Neural progenitor cell (in vitro differentiated cells): ENCODE data around the gene OVCH2. TPM values are rescaled to one million over a fixed set of nuclear protein-coding genes. Genes with fewer than 3 reads are reported as not detected.

Experiments used
- DNase-seq: peaks from one replicate; pipeline ENCODE4 v3.0.0-alpha.2; 2016; ENCODE audit warnings: low spot score
- H2AFZ ChIP-seq: fragments of 200-600 bp; sonication (generic); replicated peaks from 2 replicates; pipeline ENCODE4 v1.6.1; 2016; ENCODE audit warnings: antibody characterized with exemption
- H3F3A ChIP-seq: fragments of 200-600 bp; sonication (generic); 2 replicates; pipeline ENCODE4 v1.6.1; 2016; ENCODE audit warnings: antibody characterized with exemption, low read depth
- H3K27ac ChIP-seq: fragments of 200-600 bp; sonication (generic); 2 replicates; pipeline ENCODE4 v1.5.1; 2016; ENCODE audit warnings: mild to moderate bottlenecking
- H3K27me3 ChIP-seq: fragments of 200-600 bp; sonication (generic); 2 replicates; pipeline ENCODE4 v1.6.1; 2016; ENCODE audit warnings: mild to moderate bottlenecking, moderate library complexity
- H3K36me3 ChIP-seq: fragments of 200-600 bp; sonication (generic); 2 replicates; pipeline ENCODE4 v1.5.1; 2016
- H3K4me1 ChIP-seq: fragments of 200-600 bp; sonication (generic); 2 replicates; pipeline ENCODE4 v1.6.1; 2016; ENCODE audit warnings: mixed run types
- H3K4me2 ChIP-seq: fragments of 200-600 bp; sonication (generic); 2 replicates; pipeline ENCODE4 v1.6.1; 2016
- H3K4me3 ChIP-seq: fragments of 200-600 bp; sonication (generic); 2 replicates; pipeline ENCODE4 v1.5.1; 2016
- H3K79me2 ChIP-seq: fragments of 200-600 bp; sonication (generic); 2 replicates; pipeline ENCODE4 v1.6.1; 2016; ENCODE audit warnings: low read depth
- H3K9ac ChIP-seq: fragments of 200-600 bp; sonication (generic); 2 replicates; pipeline ENCODE4 v1.6.1; 2016
- H3K9me3 ChIP-seq: fragments of 200-600 bp; sonication (generic); 2 replicates; pipeline ENCODE4 v1.5.1; 2016; ENCODE audit warnings: low read depth
- H4K20me1 ChIP-seq: fragments of 200-600 bp; sonication (generic); 2 replicates; pipeline ENCODE4 v1.6.1; 2016; ENCODE audit warnings: low read depth
- H3K27ac Mint-ChIP-seq: 3 replicates; pipeline ENCODE4 v1.8.0; 2021; ENCODE audit warnings: mixed read lengths
- H3K27me3 Mint-ChIP-seq: 2 replicates; pipeline ENCODE4 v1.8.0; 2022; ENCODE audit warnings: low read depth, mild to moderate bottlenecking, inconsistent platforms, moderate library complexity, mixed read lengths; ENCODE audit not compliant: insufficient read depth
- H3K36me3 Mint-ChIP-seq: 3 replicates; pipeline ENCODE4 v1.8.0; 2021; ENCODE audit warnings: mixed read lengths
- H3K4me1 Mint-ChIP-seq: 3 replicates; pipeline ENCODE4 v1.8.0; 2021; ENCODE audit warnings: mixed read lengths
- H3K4me3 Mint-ChIP-seq: 3 replicates; pipeline ENCODE4 v1.8.0; 2021; ENCODE audit warnings: mild to moderate bottlenecking, moderate library complexity, mixed read lengths
- H3K9me3 Mint-ChIP-seq: 3 replicates; pipeline ENCODE4 v1.8.0; 2020; ENCODE audit warnings: mixed read lengths
- EZH2 ChIP-seq: fragments of 200-600 bp; sonication (generic); IDR thresholded peaks from 2 replicates; pipeline ENCODE4 v1.6.1; 2017; ENCODE audit warnings: antibody characterized with exemption, mild to moderate bottlenecking, moderate library complexity
- EZH2phosphoT487 ChIP-seq: fragments of 200-600 bp; sonication (generic); IDR thresholded peaks from 2 replicates; pipeline ENCODE4 v1.6.1; 2017; ENCODE audit warnings: antibody characterized with exemption
- total RNA-seq: library from RNA; depleted of rRNA; stranded (reverse); fragments of >200 nt; gene quantifications from 2 replicates; pipeline ENCODE4 v1.2.3, GENCODE V29; 2015; ENCODE audit warnings: low replicate concordance
- TF ChIP-seq, protein P1 (sequence below): fragments of 200-600 bp; sonication (generic); IDR thresholded peaks from 2 replicates; pipeline ENCODE4 v1.5.1; 2017; ENCODE audit warnings: antibody characterized with exemption, mild to moderate bottlenecking

OVCH2 gene
- total RNA-seq, 1 donor from 2014 or later = not detected

DNA sequence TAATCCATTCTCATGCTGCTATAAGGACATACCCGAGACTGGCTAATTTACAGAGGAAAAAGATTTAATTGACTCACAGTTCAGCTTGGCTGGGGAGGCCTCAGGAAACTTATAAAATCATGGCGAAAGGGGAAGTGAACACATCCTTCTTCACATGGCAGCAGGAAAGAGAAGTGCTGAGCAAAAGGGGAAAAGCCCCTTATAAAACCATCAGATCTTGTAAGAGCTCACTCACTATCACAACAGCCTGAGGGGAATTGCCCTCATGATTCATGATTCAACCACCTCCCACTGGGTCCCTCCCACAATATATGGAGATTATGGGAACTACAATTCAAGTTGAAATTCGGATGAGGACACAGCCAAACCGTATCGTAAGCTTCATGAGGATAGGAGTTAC, 29.2 kb downstream of the OVCH2 start:
- H3K4me3 Mint-ChIP-seq = no peak overlapping the region
- H3K9ac ChIP-seq = no peak overlapping the region
- no peaks in the 10 kb centered on the region for H3K9me3 ChIP-seq
- H3K27ac Mint-ChIP-seq = no peak overlapping the region
- H3K79me2 ChIP-seq = peaks cover 6% of the 10 kb centered on the region
- TF ChIP-seq, protein P1, sequence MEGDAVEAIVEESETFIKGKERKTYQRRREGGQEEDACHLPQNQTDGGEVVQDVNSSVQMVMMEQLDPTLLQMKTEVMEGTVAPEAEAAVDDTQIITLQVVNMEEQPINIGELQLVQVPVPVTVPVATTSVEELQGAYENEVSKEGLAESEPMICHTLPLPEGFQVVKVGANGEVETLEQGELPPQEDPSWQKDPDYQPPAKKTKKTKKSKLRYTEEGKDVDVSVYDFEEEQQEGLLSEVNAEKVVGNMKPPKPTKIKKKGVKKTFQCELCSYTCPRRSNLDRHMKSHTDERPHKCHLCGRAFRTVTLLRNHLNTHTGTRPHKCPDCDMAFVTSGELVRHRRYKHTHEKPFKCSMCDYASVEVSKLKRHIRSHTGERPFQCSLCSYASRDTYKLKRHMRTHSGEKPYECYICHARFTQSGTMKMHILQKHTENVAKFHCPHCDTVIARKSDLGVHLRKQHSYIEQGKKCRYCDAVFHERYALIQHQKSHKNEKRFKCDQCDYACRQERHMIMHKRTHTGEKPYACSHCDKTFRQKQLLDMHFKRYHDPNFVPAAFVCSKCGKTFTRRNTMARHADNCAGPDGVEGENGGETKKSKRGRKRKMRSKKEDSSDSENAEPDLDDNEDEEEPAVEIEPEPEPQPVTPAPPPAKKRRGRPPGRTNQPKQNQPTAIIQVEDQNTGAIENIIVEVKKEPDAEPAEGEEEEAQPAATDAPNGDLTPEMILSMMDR = no peak
- TF ChIP-seq EZH2phosphoT487 (no peak), EZH2 (no peak)
- peaks cover 11% of the 10 kb centered on the region for H3K4me1 Mint-ChIP-seq
- no peaks in the 10 kb centered on the region for H4K20me1 ChIP-seq
- peaks cover 10% of the 10 kb centered on the region for H3K27me3 ChIP-seq
- H2AFZ ChIP-seq = no peak overlapping the region
- peaks cover 4% of the 10 kb centered on the region for H3F3A ChIP-seq
- no peak overlapping the region for H3K4me3 ChIP-seq
- peaks cover 5% of the 10 kb centered on the region for H3K4me1 ChIP-seq
- H3K27ac ChIP-seq = no peak overlapping the region
- no peak for DNase-seq
- H3K36me3 Mint-ChIP-seq = no peaks in the 10 kb centered on the region
- peaks cover 7% of the 10 kb centered on the region for H3K9me3 Mint-ChIP-seq
- no peaks in the 10 kb centered on the region for H3K36me3 ChIP-seq
- H3K27me3 Mint-ChIP-seq = peaks cover 17% of the 10 kb centered on the region
- no peak overlapping the region for H3K4me2 ChIP-seq

GRCh38 chr11:7675631-7676030, 30.6 kb downstream of the OVCH2 start:
- Histone ChIP-seq H3F3A (peaks cover 4% of the 10 kb centered on the region), H3K9ac (no peak overlapping the region), H3K4me3 (no peak overlapping the region), H3K4me2 (no peak overlapping the region), H3K9me3 (no peaks in the 10 kb centered on the region), H3K4me1 (peaks cover 5% of the 10 kb centered on the region), H4K20me1 (no peaks in the 10 kb centered on the region), H2AFZ (no peak overlapping the region), H3K36me3 (no peaks in the 10 kb centered on the region), H3K79me2 (peaks cover 6% of the 10 kb centered on the region), H3K27ac (no peak overlapping the region), H3K27me3 (peaks cover 10% of the 10 kb centered on the region)
- no peak overlapping the region for H3K4me3 Mint-ChIP-seq
- H3K36me3 Mint-ChIP-seq = no peaks in the 10 kb centered on the region
- H3K4me1 Mint-ChIP-seq = peaks cover 11% of the 10 kb centered on the region
- H3K27me3 Mint-ChIP-seq = peaks cover 17% of the 10 kb centered on the region
- TF ChIP-seq, protein P1 = no peak
- TF ChIP-seq EZH2 (no peak), EZH2phosphoT487 (no peak)
- no peak overlapping the region for H3K27ac Mint-ChIP-seq
- no peak for DNase-seq
- H3K9me3 Mint-ChIP-seq = peaks cover 5% of the 10 kb centered on the region

DNA sequence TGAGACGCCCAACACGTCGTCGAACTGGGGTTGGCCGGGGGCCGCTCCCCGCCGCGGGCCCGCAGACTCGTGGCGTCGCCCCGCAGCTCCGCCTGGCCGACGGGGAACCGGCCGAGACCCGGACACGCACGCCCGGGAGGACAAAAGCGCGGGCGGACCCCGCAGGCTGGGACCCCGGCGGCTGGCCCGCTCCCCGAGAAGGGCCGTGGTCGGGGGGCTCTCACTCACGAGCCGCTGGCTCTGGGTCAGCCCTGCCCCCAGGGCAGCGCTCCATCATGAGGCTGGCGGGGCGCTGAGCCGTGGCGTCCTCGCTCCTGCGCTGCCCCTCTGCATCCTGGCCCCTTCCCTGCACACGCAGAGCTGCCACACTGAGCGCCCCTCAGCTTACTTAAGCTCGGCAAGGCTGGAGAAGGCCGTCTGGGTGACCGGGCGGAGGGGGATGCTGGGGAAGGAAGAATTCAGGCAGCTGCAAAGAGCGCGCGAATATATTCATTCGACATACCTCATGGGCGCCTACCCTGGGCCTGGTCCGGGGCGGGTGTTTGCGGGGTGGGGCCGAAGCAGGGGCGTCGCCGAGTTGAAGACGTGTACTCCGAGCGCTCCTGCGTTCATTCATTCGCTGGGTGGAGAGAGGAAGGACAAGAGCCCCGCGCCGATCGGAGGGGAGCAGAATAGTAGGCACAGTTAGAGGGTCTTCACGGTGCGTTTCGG, 32.4 kb downstream of the OVCH2 start:
- Mint-ChIP-seq H3K9me3 (peaks cover 5% of the 10 kb centered on the region), H3K4me1 (peaks cover 13% of the 10 kb centered on the region), H3K27ac (no peak overlapping the region), H3K4me3 (peak overlapping the region; percentile 82), H3K36me3 (no peaks in the 10 kb centered on the region), H3K27me3 (peaks cover 13% of the 10 kb centered on the region)
- H3K9ac ChIP-seq = no peak overlapping the region
- peaks cover 10% of the 10 kb centered on the region for H3K27me3 ChIP-seq
- no peaks in the 10 kb centered on the region for H4K20me1 ChIP-seq
- peaks cover 4% of the 10 kb centered on the region for H3F3A ChIP-seq
- peak overlapping the region; percentile 71 for H3K4me3 ChIP-seq
- DNase-seq = peak; percentile 81
- no peaks in the 10 kb centered on the region for H3K36me3 ChIP-seq
- peaks cover 12% of the 10 kb centered on the region for H3K4me1 ChIP-seq
- H3K27ac ChIP-seq = no peak overlapping the region
- H3K4me2 ChIP-seq = peak overlapping the region; percentile 85
- H2AFZ ChIP-seq = peak overlapping the region; percentile 98
- TF ChIP-seq, protein P1 = no peak
- TF ChIP-seq EZH2 (peak; percentile 41), EZH2phosphoT487 (no peak)
- H3K79me2 ChIP-seq = peaks cover 6% of the 10 kb centered on the region
- no peaks in the 10 kb centered on the region for H3K9me3 ChIP-seq
